ENCODE measurements around the gene SHC4. TPM values are rescaled to one million over a fixed set of nuclear protein-coding genes. Genes with fewer than 3 reads are reported as not detected.

The SHC4 gene
- polyA plus RNA-seq, 1 donor (not counting 4 experiments of a cell fraction or from before 2014, with no cell fraction given): 0.94 TPM

DNA sequence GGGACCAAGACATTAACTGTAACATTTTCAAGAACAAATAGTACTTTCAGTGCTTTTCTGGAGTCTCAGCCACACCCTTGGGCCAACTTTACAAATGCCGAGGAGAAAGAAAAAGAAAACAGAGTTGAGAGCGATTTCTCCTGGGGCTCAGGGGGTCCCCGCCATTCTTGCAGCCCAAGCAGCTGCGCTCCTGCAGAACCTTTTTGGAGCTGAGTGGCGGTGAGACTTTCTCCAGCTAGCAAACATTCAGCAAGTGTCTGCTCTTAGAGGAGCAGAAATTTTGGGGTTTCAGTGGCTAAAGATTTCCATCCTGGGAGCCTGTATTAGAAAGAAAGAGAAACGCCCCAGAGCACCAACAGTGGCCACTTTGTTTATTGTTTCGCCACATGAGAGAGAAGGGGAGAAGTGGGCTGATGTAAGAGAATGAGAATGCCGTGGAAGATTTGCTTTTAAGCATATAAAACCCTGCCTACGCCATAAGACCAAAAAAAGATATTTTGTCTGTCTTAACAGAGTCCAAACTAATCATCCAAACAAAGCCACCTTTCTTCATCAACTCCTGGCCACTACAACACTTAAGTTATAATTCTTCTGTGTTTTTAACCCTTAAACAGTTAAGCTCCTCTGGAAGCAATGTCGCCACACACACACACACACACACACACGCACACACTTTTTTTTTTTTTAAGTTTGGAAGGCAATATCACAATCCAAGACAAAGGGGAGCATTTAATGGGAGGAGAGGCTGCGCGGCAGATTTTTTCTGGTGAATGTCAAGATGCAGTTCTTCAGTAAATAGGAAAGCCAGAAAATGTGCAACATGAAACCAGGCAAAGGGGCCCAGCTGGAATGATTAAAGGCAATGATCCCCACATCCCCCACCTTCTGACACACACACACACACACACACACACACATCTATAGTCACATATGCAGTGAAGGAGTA, 66.6 kb downstream of the SHC4 start:
- H4K20me1 ChIP-seq (ENCODE audit: control insufficient read depth, extremely low read depth, insufficient read depth, low read length): no peaks in the 10 kb centered on the region
- DNase-seq (ENCODE audit: low read depth, low spot score): no peak
- H3K9me1 ChIP-seq (ENCODE audit: control insufficient read depth, extremely low read depth, insufficient read depth, low read length): no peaks in the 10 kb centered on the region
- dilution Hi-C loops (cut with MboI; ENCODE audit: extremely low pct_ligation_motif_present, low sequenced_read_pairs): no loop called here
- H3K4me1 ChIP-seq (ENCODE audit: control insufficient read depth, extremely low read depth, insufficient read depth, low read length): no peaks in the 10 kb centered on the region
- H2AFZ ChIP-seq (ENCODE audit: control insufficient read depth, low read length): no peak overlapping the region
- H3K4me2 ChIP-seq (ENCODE audit: control insufficient read depth, extremely low read depth, insufficient read depth, low read depth, low read length): no peak overlapping the region
- TF ChIP-seq EZH2 (IDR thresholded peaks at IDR 0.05; ENCODE audit: low read length): no peak
- TF ChIP-seq, protein P1, sequence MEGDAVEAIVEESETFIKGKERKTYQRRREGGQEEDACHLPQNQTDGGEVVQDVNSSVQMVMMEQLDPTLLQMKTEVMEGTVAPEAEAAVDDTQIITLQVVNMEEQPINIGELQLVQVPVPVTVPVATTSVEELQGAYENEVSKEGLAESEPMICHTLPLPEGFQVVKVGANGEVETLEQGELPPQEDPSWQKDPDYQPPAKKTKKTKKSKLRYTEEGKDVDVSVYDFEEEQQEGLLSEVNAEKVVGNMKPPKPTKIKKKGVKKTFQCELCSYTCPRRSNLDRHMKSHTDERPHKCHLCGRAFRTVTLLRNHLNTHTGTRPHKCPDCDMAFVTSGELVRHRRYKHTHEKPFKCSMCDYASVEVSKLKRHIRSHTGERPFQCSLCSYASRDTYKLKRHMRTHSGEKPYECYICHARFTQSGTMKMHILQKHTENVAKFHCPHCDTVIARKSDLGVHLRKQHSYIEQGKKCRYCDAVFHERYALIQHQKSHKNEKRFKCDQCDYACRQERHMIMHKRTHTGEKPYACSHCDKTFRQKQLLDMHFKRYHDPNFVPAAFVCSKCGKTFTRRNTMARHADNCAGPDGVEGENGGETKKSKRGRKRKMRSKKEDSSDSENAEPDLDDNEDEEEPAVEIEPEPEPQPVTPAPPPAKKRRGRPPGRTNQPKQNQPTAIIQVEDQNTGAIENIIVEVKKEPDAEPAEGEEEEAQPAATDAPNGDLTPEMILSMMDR (optimal IDR thresholded peaks at IDR 0.05 in 1 of 3, IDR thresholded peaks at IDR 0.05 in 1 of 3, conservative IDR thresholded peaks at IDR 0.05 in 1 of 3; ENCODE audit: extremely low read depth in 1 of 3, insufficient read depth in 2 of 3, low read length in 3 of 3): no peak
- H3K27me3 ChIP-seq (ENCODE audit: control insufficient read depth, extremely low read depth, insufficient read depth, low read length): peaks cover 7% of the 10 kb centered on the region
- no peak overlapping the region for H3K27ac ChIP-seq (ENCODE audit: control insufficient read depth, insufficient read depth, low read length)
- no peak for FAIRE-seq
- no peaks in the 10 kb centered on the region for H3K79me2 ChIP-seq (ENCODE audit: control insufficient read depth, insufficient read depth, low read length)
- H3K9ac ChIP-seq (ENCODE audit: control insufficient read depth, extremely low read depth, insufficient read depth, low read length): no peak overlapping the region
- H3K9me3 ChIP-seq (ENCODE audit: control insufficient read depth, low read depth, low read length): no peaks in the 10 kb centered on the region
- H3K4me3 ChIP-seq (ENCODE audit: control insufficient read depth in 2 of 3, extremely low read depth in 1 of 3, insufficient read depth in 2 of 3, low read depth in 1 of 3, low read length in 3 of 3): no peak overlapping the region
- H3K36me3 ChIP-seq (ENCODE audit: control insufficient read depth in 2 of 2, extremely low read depth in 1 of 2, insufficient read depth in 2 of 2, low read length in 2 of 2): no peaks in the 10 kb centered on the region

DNA sequence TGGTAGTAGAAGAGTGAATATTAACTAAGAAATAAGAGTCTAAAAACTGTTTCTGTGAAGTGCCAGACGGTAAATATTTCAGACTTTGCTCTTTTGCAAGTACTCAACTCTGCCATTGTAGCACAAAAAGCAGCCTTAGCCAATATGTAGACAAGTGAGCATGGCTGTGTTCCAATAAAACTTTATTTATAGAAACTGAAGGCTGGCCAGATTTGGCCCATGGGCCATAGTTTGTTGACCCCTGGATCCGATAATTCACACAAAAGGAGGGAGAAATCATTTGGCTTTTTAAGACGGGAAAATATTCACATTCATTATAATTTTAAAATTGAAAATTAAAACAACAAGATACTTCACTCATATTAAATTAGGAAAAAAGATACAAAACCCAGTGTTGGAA, 70.4 kb downstream of the SHC4 start:
- no peak overlapping the region for H3K4me2 ChIP-seq (ENCODE audit: control insufficient read depth, extremely low read depth, insufficient read depth, low read depth, low read length)
- no peaks in the 10 kb centered on the region for H3K9me3 ChIP-seq (ENCODE audit: control insufficient read depth, low read depth, low read length)
- H3K4me1 ChIP-seq (ENCODE audit: control insufficient read depth, extremely low read depth, insufficient read depth, low read length): peaks cover 6% of the 10 kb centered on the region
- no peak overlapping the region for H3K9ac ChIP-seq (ENCODE audit: control insufficient read depth, extremely low read depth, insufficient read depth, low read length)
- no peaks in the 10 kb centered on the region for H3K9me1 ChIP-seq (ENCODE audit: control insufficient read depth, extremely low read depth, insufficient read depth, low read length)
- no peaks in the 10 kb centered on the region for H3K36me3 ChIP-seq (ENCODE audit: control insufficient read depth in 2 of 2, extremely low read depth in 1 of 2, insufficient read depth in 2 of 2, low read length in 2 of 2)
- no peak for FAIRE-seq
- no peak overlapping the region for H2AFZ ChIP-seq (ENCODE audit: control insufficient read depth, low read length)
- no peak overlapping the region for H3K27ac ChIP-seq (ENCODE audit: control insufficient read depth, insufficient read depth, low read length)
- no peak for TF ChIP-seq EZH2 (IDR thresholded peaks at IDR 0.05; ENCODE audit: low read length)
- TF ChIP-seq, protein P1 (optimal IDR thresholded peaks at IDR 0.05 in 1 of 3, IDR thresholded peaks at IDR 0.05 in 1 of 3, conservative IDR thresholded peaks at IDR 0.05 in 1 of 3; ENCODE audit: extremely low read depth in 1 of 3, insufficient read depth in 2 of 3, low read length in 3 of 3): no peak
- H3K27me3 ChIP-seq (ENCODE audit: control insufficient read depth, extremely low read depth, insufficient read depth, low read length): peaks cover 5% of the 10 kb centered on the region
- H3K79me2 ChIP-seq (ENCODE audit: control insufficient read depth, insufficient read depth, low read length): no peaks in the 10 kb centered on the region
- H4K20me1 ChIP-seq (ENCODE audit: control insufficient read depth, extremely low read depth, insufficient read depth, low read length): no peaks in the 10 kb centered on the region
- no peak for DNase-seq (ENCODE audit: low read depth, low spot score)
- dilution Hi-C loops (cut with MboI; ENCODE audit: extremely low pct_ligation_motif_present, low sequenced_read_pairs): no loop called here
- H3K4me3 ChIP-seq (ENCODE audit: control insufficient read depth in 2 of 3, extremely low read depth in 1 of 3, insufficient read depth in 2 of 3, low read depth in 1 of 3, low read length in 3 of 3): no peak overlapping the region
